Sigmoid colon (tissue), 7 donors: ENCODE measurements around the gene CDK14. TPM values are rescaled to one million over a fixed set of nuclear protein-coding genes. Genes with fewer than 3 reads are reported as not detected.

Source experiments
- DNase-seq: peaks from one replicate; pipeline ENCODE4 v3.0.0-alpha.2; 2019
- H3K27ac ChIP-seq, 4 donors: fragments of 200-600 bp; sonication (generic); one replicate each; pipeline ENCODE4 v1.5.1; 2016 to 2019; ENCODE audit warnings: mild to moderate bottlenecking in 1 of 4
- H3K27me3 ChIP-seq, 3 donors: fragments of 200-600 bp; sonication (generic); one replicate each; pipeline ENCODE4 v1.5.1; 2019; ENCODE audit warnings: mild to moderate bottlenecking in 1 of 3
- H3K36me3 ChIP-seq, 4 donors: fragments of 200-600 bp; sonication (generic); one replicate each; pipeline ENCODE4 v1.5.1; 2016 to 2019
- H3K4me1 ChIP-seq, 4 donors: fragments of 200-600 bp; sonication (generic); one replicate each; pipeline ENCODE4 v1.5.1; 2017 to 2019
- H3K4me3 ChIP-seq, 4 donors: fragments of 200-600 bp; sonication (generic); one replicate each; pipeline ENCODE4 v1.5.1; 2017 to 2019; ENCODE audit warnings: mild to moderate bottlenecking in 2 of 4, moderate library complexity in 1 of 4
- H3K9me3 ChIP-seq, 4 donors: fragments of 200-600 bp in 3 of 4; sonication (generic) in 3 of 4; one replicate each; pipeline versions ENCODE4 v1.5.1 to v1.6.1; 2013 to 2019
- CTCF ChIP-seq, 4 experiments: fragments of 450-650 bp in 3 of 4; fragments of 200-600 bp in 1 of 4; IDR thresholded peaks; one replicate each; pipeline ENCODE4 v1.5.1; 2016 to 2019; ENCODE audit warnings: antibody characterized with exemption in 4 of 4, mild to moderate bottlenecking in 3 of 4, moderate library complexity in 2 of 4
- EP300 ChIP-seq, 4 donors: sonication (generic); formaldehyde crosslinking; IDR thresholded peaks; one replicate each; pipeline ENCODE4 v1.6.1; 2017; ENCODE audit warnings: antibody characterized with exemption in 4 of 4
- POLR2A ChIP-seq, 2 donors: fragments of 450-650 bp; IDR thresholded peaks; one replicate each; pipeline ENCODE4 v1.6.1; 2016; ENCODE audit warnings: antibody characterized with exemption in 2 of 2, mild to moderate bottlenecking in 2 of 2, moderate library complexity in 2 of 2
- POLR2AphosphoS5 ChIP-seq, 4 donors: sonication (generic); formaldehyde crosslinking; IDR thresholded peaks; one replicate each; pipeline ENCODE4 v1.6.1; 2017; ENCODE audit warnings: antibody characterized with exemption in 4 of 4
- WGBS, 2 donors: extraction: QIAGEN DNeasy Blood & Tissue Kit; methylation state at CpG; one replicate each; pipeline ENCODE4 v1.1.7; 2013; 5-methylcytosine and 5-hydroxymethylcytosine counted together
- intact Hi-C: fragments of 100-400 bp; cut with DNase I; formaldehyde crosslinking; loops from one replicate; pipeline ENCODE4 v1.15.1; 2023
- polyA plus RNA-seq, 3 donors: library from polyadenylated mRNA; stranded (reverse); fragments of 200-250 nt; gene quantifications; one replicate each; pipeline ENCODE4 v1.2.3, GENCODE V29; 2013
- total RNA-seq, 4 donors: library from RNA; depleted of rRNA; stranded (reverse); fragments of >200 nt; gene quantifications; one replicate each; pipeline ENCODE4 v1.1.0, GENCODE V29; 2016
- donor health status: healthy with polysubstance abuse.
- donor health status: Bipolar disorder and iron deficiency.
- donor health status: healthy.

Gene CDK14
- total and polyA plus RNA-seq, 7 donors, result 0.92 to 19.3 (median 11.1) TPM

DNA sequence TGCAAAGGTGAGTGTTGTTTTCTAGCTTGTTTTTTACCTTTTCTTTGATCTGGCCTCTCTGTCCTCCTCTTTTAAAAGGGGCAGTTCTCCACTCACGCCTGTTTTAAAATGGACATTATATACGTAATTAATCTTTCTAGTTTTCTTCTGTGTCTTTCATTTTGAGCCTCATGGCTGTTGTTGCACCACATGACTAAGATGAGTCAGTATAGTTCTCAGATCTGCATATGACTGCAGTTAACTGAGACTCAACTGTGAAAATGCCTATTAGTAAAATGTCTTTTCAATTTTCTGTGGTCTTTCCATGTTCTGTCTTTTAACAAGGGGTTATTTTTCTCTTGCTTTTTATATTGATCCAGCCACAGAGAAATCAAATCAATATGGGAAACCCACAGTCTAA, 296.1 kb downstream of the CDK14 start:
- WGBS, 2 donors, result 84 to 94% methylated on average over 2 of the region's 2 CpGs
- intact Hi-C loops, result no loop called here
- Histone ChIP-seq H3K9me3 (no peaks in the 10 kb centered on the region), H3K36me3 (no peaks in the 10 kb centered on the region), H3K27me3 (no peaks in the 10 kb centered on the region), H3K27ac (no peak overlapping the region), H3K4me3 (no peak overlapping the region), H3K4me1 (peaks cover 0 to 6% (median 6%) of the 10 kb centered on the region in 4 donors)
- no peak for DNase-seq
- no peak for TF ChIP-seq POLR2A (IDR thresholded peaks at IDR 0.05)
- no peak for TF ChIP-seq CTCF (IDR thresholded peaks at IDR 0.05)
- TF ChIP-seq POLR2AphosphoS5 (IDR thresholded peaks at IDR 0.05), result no peak
- no peak for TF ChIP-seq EP300 (IDR thresholded peaks at IDR 0.05)

- TF ChIP-seq POLR2AphosphoS5 (IDR thresholded peaks at IDR 0.05) (no peak), EP300 (IDR thresholded peaks at IDR 0.05) (no peak), POLR2A (IDR thresholded peaks at IDR 0.05) (no peak), CTCF (IDR thresholded peaks at IDR 0.05) (no peak)
- Histone ChIP-seq H3K4me3 (no peak overlapping the region), H3K27ac (no peak overlapping the region), H3K36me3 (no peaks in the 10 kb centered on the region), H3K27me3 (no peaks in the 10 kb centered on the region), H3K9me3 (no peaks in the 10 kb centered on the region), H3K4me1 (peaks cover 0 to 10% (median 6%) of the 10 kb centered on the region in 4 donors)
- intact Hi-C loops, result no loop called here
- WGBS, 2 donors, result 93 to 94% methylated on average over 3 of the region's 3 CpGs
- no peak for DNase-seq
Observed at GRCh38 chr7:90894122-90894521, 298.0 kb downstream of the CDK14 start.

GRCh38 chr7:90896458-90896857, 300.3 kb downstream of the CDK14 start:
- H3K27me3 ChIP-seq, result no peaks in the 10 kb centered on the region
- 87% methylated on average over 1 of the region's 1 CpG for WGBS, 2 donors
- H3K9me3 ChIP-seq, result no peaks in the 10 kb centered on the region
- intact Hi-C loops, result no loop called here
- H3K4me3 ChIP-seq, result no peak overlapping the region
- H3K36me3 ChIP-seq, result no peaks in the 10 kb centered on the region
- no peak overlapping the region for H3K27ac ChIP-seq
- TF ChIP-seq EP300 (IDR thresholded peaks at IDR 0.05), result no peak
- no peak for TF ChIP-seq POLR2AphosphoS5 (IDR thresholded peaks at IDR 0.05)
- no peak for TF ChIP-seq CTCF (IDR thresholded peaks at IDR 0.05)
- no peak for TF ChIP-seq POLR2A (IDR thresholded peaks at IDR 0.05)
- DNase-seq, result no peak
- peaks cover 0 to 8% (median 2%) of the 10 kb centered on the region in 4 donors for H3K4me1 ChIP-seq

DNA sequence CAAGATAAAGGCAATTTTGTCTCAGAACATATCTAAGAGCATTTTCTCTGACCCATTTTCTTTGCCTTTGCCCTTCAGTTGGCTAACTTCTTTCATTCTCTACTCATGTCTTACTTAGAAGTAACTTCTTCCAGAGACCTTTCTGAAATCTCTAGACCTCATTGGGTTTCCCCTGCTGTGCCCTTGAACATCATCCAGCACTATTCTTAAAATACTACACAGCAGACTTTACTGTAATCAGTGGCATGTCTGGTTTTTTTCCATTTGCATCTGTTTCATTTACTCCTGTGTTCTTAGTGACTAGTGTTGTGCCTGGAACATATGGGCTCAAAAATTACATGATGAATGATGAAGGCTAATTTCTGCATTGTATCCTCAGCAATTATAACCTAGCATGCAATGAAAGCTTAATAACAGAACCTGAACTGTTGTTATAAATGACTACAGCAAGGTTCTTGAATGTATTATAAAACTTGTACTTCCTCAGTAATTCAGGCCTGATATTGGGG, 301.9 kb downstream of the CDK14 start:
- peaks cover 0 to 4% (median 0%) of the 10 kb centered on the region in 4 donors for H3K4me1 ChIP-seq
- DNase-seq, result no peak
- no peaks in the 10 kb centered on the region for H3K27me3 ChIP-seq
- intact Hi-C loops, result no loop called here
- H3K4me3 ChIP-seq, result no peak overlapping the region
- TF ChIP-seq POLR2AphosphoS5 (IDR thresholded peaks at IDR 0.05) (no peak), CTCF (IDR thresholded peaks at IDR 0.05) (no peak), EP300 (IDR thresholded peaks at IDR 0.05) (no peak), POLR2A (IDR thresholded peaks at IDR 0.05) (no peak)
- H3K27ac ChIP-seq, result no peak overlapping the region
- no peaks in the 10 kb centered on the region for H3K9me3 ChIP-seq
- H3K36me3 ChIP-seq, result no peaks in the 10 kb centered on the region
